H9 (cell line): ENCODE measurements around the gene SLC41A1. TPM values are rescaled to one million over a fixed set of nuclear protein-coding genes. Genes with fewer than 3 reads are reported as not detected.

Experiments
- DNase-seq: peaks from one replicate; pipeline ENCODE4 v3.0.0-alpha.2; 2017
- H2AFZ ChIP-seq: one replicate; pipeline ENCODE4 v1.6.1; 2013; ENCODE audit warnings: mild to moderate bottlenecking, low read length, control low read depth, moderate library complexity
- H2AK5ac ChIP-seq: 2 replicates; pipeline ENCODE4 v1.6.1; 2013; ENCODE audit warnings: low read length, control low read depth, mixed read lengths; ENCODE audit not compliant: insufficient read length
- H2BK120ac ChIP-seq: one replicate; pipeline ENCODE4 v1.6.1; 2013; ENCODE audit warnings: low read depth, mild to moderate bottlenecking, low read length, control low read depth, inconsistent platforms; ENCODE audit not compliant: poor library complexity, severe bottlenecking
- H2BK12ac ChIP-seq: 2 replicates; pipeline ENCODE4 v1.6.1; 2013; ENCODE audit warnings: low read length, control low read depth, mixed read lengths, low read depth; ENCODE audit not compliant: insufficient read length
- H2BK15ac ChIP-seq: 2 replicates; pipeline ENCODE4 v1.6.1; 2013; ENCODE audit warnings: low read depth, low read length, control low read depth
- H2BK20ac ChIP-seq: one replicate; pipeline ENCODE4 v1.6.1; 2013; ENCODE audit warnings: low read depth, mild to moderate bottlenecking, low read length, control low read depth, inconsistent platforms; ENCODE audit not compliant: poor library complexity, severe bottlenecking
- H2BK5ac ChIP-seq: 2 replicates; pipeline ENCODE4 v1.6.1; 2013; ENCODE audit warnings: low read length, control low read depth, mixed read lengths; ENCODE audit not compliant: insufficient read length
- H3K14ac ChIP-seq: 2 replicates; pipeline ENCODE4 v1.6.1; 2013; ENCODE audit warnings: low read length, control low read depth; ENCODE audit not compliant: insufficient read depth
- H3K18ac ChIP-seq: 2 replicates; pipeline ENCODE4 v1.6.1; 2013; ENCODE audit warnings: low read depth, mild to moderate bottlenecking, mixed read lengths, low read length, control low read depth; ENCODE audit not compliant: insufficient read length
- H3K23ac ChIP-seq: 2 replicates; pipeline ENCODE4 v1.6.1; 2013; ENCODE audit warnings: low read length, control low read depth, mixed read lengths, low read depth; ENCODE audit not compliant: insufficient read length
- H3K23me2 ChIP-seq: 2 replicates; pipeline ENCODE4 v1.6.1; 2013; ENCODE audit warnings: low read depth, mild to moderate bottlenecking, mixed read lengths, low read length, control low read depth; ENCODE audit not compliant: insufficient read length, poor library complexity, severe bottlenecking
- H3K27ac ChIP-seq: 2 replicates; pipeline ENCODE4 v1.5.1; 2013; ENCODE audit warnings: low read length, control low read depth, mixed read lengths, low read depth; ENCODE audit not compliant: insufficient read length
- H3K27me3 ChIP-seq: 2 replicates; pipeline ENCODE4 v1.6.1; 2013; ENCODE audit warnings: low read length, control low read depth, inconsistent platforms; ENCODE audit not compliant: insufficient read depth
- H3K4ac ChIP-seq: 2 replicates; pipeline ENCODE4 v1.6.1; 2013; ENCODE audit warnings: low read depth, mild to moderate bottlenecking, control low read depth, inconsistent platforms, low read length, moderate library complexity
- H3K4me1 ChIP-seq: 2 replicates; pipeline ENCODE4 v1.6.1; 2013; ENCODE audit warnings: low read length, control low read depth, inconsistent platforms; ENCODE audit not compliant: insufficient read depth
- H3K4me2 ChIP-seq: 2 replicates; pipeline ENCODE4 v1.6.1; 2013; ENCODE audit warnings: low read length, control low read depth, mixed read lengths; ENCODE audit not compliant: insufficient read length, insufficient read depth
- H3K56ac ChIP-seq: 2 replicates; pipeline ENCODE4 v1.6.1; 2013; ENCODE audit warnings: low read depth, mild to moderate bottlenecking, mixed read lengths, low read length, control low read depth; ENCODE audit not compliant: insufficient read length
- H3K79me1 ChIP-seq: 2 replicates; pipeline ENCODE4 v1.6.1; 2013; ENCODE audit warnings: low read depth, mild to moderate bottlenecking, moderate library complexity, low read length, control low read depth, inconsistent platforms; ENCODE audit not compliant: insufficient read depth, poor library complexity, severe bottlenecking
- H3K79me2 ChIP-seq: 2 replicates; pipeline ENCODE4 v1.6.1; 2013; ENCODE audit warnings: low read length, control low read depth, inconsistent platforms; ENCODE audit not compliant: insufficient read depth
- H3K9ac ChIP-seq: 2 replicates; pipeline ENCODE4 v1.6.1; 2013; ENCODE audit warnings: low read length, control low read depth, mixed read lengths; ENCODE audit not compliant: insufficient read length; ENCODE audit errors: extremely low read depth
- H3K9me3 ChIP-seq: one replicate; pipeline ENCODE4 v1.6.1; 2013; ENCODE audit warnings: low read depth, low read length, inconsistent platforms; ENCODE audit not compliant: control insufficient read depth
- H3T11ph ChIP-seq: one replicate; pipeline ENCODE4 v1.6.1; 2013; ENCODE audit warnings: mild to moderate bottlenecking, low read length, control low read depth, inconsistent platforms
- H4K20me1 ChIP-seq: one replicate; pipeline ENCODE4 v1.6.1; 2013; ENCODE audit not compliant: control insufficient read depth, insufficient read length, insufficient read depth
- H4K5ac ChIP-seq: 2 replicates; pipeline ENCODE4 v1.6.1; 2013; ENCODE audit warnings: low read depth, mild to moderate bottlenecking, mixed read lengths, low read length, control low read depth; ENCODE audit not compliant: insufficient read length
- H4K8ac ChIP-seq: replicated peaks from 2 replicates; pipeline ENCODE4 v1.6.1; 2013; ENCODE audit warnings: low read length, control low read depth, mixed read lengths, low read depth; ENCODE audit not compliant: insufficient read length
- H4K91ac ChIP-seq: 2 replicates; pipeline ENCODE4 v1.6.1; 2013; ENCODE audit warnings: low read depth, mild to moderate bottlenecking, moderate library complexity, mixed read lengths, low read length, control low read depth; ENCODE audit not compliant: insufficient read length
- H3K27ac Mint-ChIP-seq, 3 experiments: 2 replicates in 2 of 3; 3 replicates in 1 of 3; pipeline ENCODE4 v1.8.0; 2020 to 2021; ENCODE audit warnings: mixed read lengths in 3 of 3, mild to moderate bottlenecking in 1 of 3, moderate library complexity in 1 of 3
- H3K27me3 Mint-ChIP-seq: 2 replicates; pipeline ENCODE4 v1.8.0; 2021; ENCODE audit warnings: low read depth, mild to moderate bottlenecking, moderate library complexity, mixed read lengths
- H3K36me3 Mint-ChIP-seq, 3 experiments: 2 replicates in 2 of 3; 3 replicates in 1 of 3; pipeline ENCODE4 v1.8.0; 2020 to 2021; ENCODE audit warnings: low read depth in 3 of 3, mixed read lengths in 3 of 3; ENCODE audit not compliant: insufficient read depth in 1 of 3
- H3K4me1 Mint-ChIP-seq, 2 experiments: 2 replicates each; pipeline ENCODE4 v1.8.0; 2020; ENCODE audit warnings: mixed read lengths in 2 of 2
- H3K4me3 Mint-ChIP-seq, 2 experiments: 2 replicates in 1 of 2; 3 replicates in 1 of 2; pipeline ENCODE4 v1.8.0; 2020 to 2021; ENCODE audit warnings: mild to moderate bottlenecking in 2 of 2, mixed read lengths in 2 of 2, moderate library complexity in 1 of 2
- H3K9me3 Mint-ChIP-seq, 2 experiments: 2 replicates in 1 of 2; 3 replicates in 1 of 2; pipeline ENCODE4 v1.8.0; 2020; ENCODE audit warnings: mild to moderate bottlenecking in 2 of 2, mixed read lengths in 2 of 2, moderate library complexity in 1 of 2
- WGBS: extraction: QIAGEN DNeasy Blood & Tissue Kit; methylation state at CpG from one replicate; pipeline ENCODE4 v1.1.7; 2013; ENCODE audit warnings: missing lambda C conversion rate, low lambda C conversion rate, mixed read lengths; ENCODE audit not compliant: insufficient read length; ENCODE audit errors: extremely low coverage; 5-methylcytosine and 5-hydroxymethylcytosine counted together
- total RNA-seq: library from RNA; stranded (reverse); gene quantifications from 2 replicates; pipeline ENCODE4 v1.2.1, GENCODE V29; 2021
- TF ChIP-seq, protein P1 (sequence below): fragments of 200-600 bp; sonication (generic); conservative IDR thresholded peaks from 3 replicates; pipeline ENCODE4 v1.8.0; 2021; ENCODE audit warnings: antibody characterized with exemption, mild to moderate bottlenecking

The SLC41A1 gene
- total RNA-seq, 1 experiment from 2014 or later = 18.2 TPM

DNA sequence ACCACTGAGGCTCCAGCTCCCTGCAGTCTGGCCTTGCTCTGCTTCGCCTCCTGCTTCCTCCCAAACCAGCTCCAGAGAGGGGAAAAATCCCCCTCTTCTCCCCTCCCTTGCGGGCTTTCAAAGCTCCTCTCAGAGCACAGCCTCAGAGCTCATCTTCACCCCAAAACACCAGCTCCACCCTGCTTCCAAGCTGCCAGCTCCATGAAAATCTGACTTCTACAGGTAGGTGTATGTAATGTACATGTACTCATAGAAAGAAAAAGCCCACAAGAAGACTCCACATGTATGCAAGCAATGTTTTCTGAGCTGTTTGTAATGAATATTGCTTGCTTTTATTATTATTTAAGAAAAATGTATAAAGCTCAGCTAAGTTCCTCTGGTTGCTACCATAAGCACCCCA lies 8.4 kb downstream of the SLC41A1 start:
- H3K23me2 ChIP-seq = no peaks in the 10 kb centered on the region
- H3K18ac ChIP-seq = no peak overlapping the region
- no peak overlapping the region for H3K14ac ChIP-seq
- no CpG with 5 or more reads among the region's 2 CpGs for WGBS
- no peaks in the 10 kb centered on the region for H3K9me3 ChIP-seq
- H3K79me1 ChIP-seq = peaks cover 3% of the 10 kb centered on the region
- Mint-ChIP-seq H3K4me3 (no peak overlapping the region), H3K27ac (peak overlapping the region in 2 of 3 experiments; percentile 20 to 84; a peak in 3 of 7 replicates), H3K9me3 (no peaks in the 10 kb centered on the region), H3K36me3 (peaks cover 20 to 29% (median 24%) of the 10 kb centered on the region in 3 experiments), H3K4me1 (peaks cover 15 to 21% of the 10 kb centered on the region in 2 experiments), H3K27me3 (no peaks in the 10 kb centered on the region)
- TF ChIP-seq, protein P1, sequence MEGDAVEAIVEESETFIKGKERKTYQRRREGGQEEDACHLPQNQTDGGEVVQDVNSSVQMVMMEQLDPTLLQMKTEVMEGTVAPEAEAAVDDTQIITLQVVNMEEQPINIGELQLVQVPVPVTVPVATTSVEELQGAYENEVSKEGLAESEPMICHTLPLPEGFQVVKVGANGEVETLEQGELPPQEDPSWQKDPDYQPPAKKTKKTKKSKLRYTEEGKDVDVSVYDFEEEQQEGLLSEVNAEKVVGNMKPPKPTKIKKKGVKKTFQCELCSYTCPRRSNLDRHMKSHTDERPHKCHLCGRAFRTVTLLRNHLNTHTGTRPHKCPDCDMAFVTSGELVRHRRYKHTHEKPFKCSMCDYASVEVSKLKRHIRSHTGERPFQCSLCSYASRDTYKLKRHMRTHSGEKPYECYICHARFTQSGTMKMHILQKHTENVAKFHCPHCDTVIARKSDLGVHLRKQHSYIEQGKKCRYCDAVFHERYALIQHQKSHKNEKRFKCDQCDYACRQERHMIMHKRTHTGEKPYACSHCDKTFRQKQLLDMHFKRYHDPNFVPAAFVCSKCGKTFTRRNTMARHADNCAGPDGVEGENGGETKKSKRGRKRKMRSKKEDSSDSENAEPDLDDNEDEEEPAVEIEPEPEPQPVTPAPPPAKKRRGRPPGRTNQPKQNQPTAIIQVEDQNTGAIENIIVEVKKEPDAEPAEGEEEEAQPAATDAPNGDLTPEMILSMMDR = no peak
- H3K23ac ChIP-seq = no peak overlapping the region
- H3K9ac ChIP-seq = no peak overlapping the region
- H4K5ac ChIP-seq = no peak overlapping the region
- H2BK12ac ChIP-seq = no peak overlapping the region
- no peak overlapping the region for H2BK20ac ChIP-seq
- no peak overlapping the region for H2AFZ ChIP-seq
- H2AK5ac ChIP-seq = no peak overlapping the region
- no peak overlapping the region for H3K27ac ChIP-seq
- H2BK5ac ChIP-seq = no peak overlapping the region
- H4K20me1 ChIP-seq = no peaks in the 10 kb centered on the region
- no peak overlapping the region for H2BK120ac ChIP-seq
- DNase-seq = no peak
- H3K4me2 ChIP-seq = no peak overlapping the region
- no peak overlapping the region for H4K8ac ChIP-seq
- H4K91ac ChIP-seq = no peak overlapping the region
- no peaks in the 10 kb centered on the region for H3K4me1 ChIP-seq
- no peak overlapping the region for H3K56ac ChIP-seq
- H3K27me3 ChIP-seq = no peaks in the 10 kb centered on the region
- no peak overlapping the region for H3T11ph ChIP-seq
- no peak overlapping the region for H3K4ac ChIP-seq
- H2BK15ac ChIP-seq = no peak overlapping the region
- H3K79me2 ChIP-seq = no peaks in the 10 kb centered on the region
